OCI-M2 (cell line): ENCODE data around the gene CR1L.
"Not testable (repeated sequence)": the region's sequence is repeated elsewhere in the genome, so short reads cannot be mapped to it uniquely, and the experiment has no call there.

Experiments used
- DNase-seq: peaks from one replicate; lab custom pipeline; 2025; ENCODE audit not compliant: unreplicated experiment; lab: John Stamatoyannopoulos, UW

The CR1L gene

DNA sequence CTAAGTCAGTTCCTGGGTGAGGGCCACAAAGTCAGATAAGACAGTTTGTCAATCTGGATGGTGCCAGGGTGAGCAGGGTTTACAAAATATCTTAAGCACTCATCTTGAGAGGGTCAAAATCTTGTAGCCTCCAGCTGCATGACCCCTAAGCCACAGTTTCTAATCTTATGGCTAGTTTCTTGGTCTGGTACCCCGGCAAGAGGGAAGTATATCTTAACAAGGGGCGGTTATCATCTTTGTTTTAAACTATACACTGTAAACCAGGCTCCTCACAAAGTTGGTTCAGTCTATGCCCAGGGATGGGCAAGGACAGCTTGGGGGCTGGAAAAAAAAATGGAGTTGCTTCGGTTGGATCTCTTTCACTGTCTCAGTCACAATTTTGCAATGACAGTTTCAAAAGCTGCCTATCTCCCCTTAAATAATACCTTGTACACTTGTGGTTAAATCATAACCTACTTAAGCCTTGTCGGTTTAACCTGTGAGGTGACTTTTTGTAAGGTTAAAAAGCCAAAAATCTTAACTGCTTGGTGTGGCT, 99.1 kb downstream of the CR1L start:
- no peak for DNase-seq

GRCh38 chr1:207745285-207745684, 100.4 kb downstream of the CR1L start:
- DNase-seq = no peak

GRCh38 chr1:207745839-207746767, 101.2 kb downstream of the CR1L start:
- DNase-seq = no peak

DNA sequence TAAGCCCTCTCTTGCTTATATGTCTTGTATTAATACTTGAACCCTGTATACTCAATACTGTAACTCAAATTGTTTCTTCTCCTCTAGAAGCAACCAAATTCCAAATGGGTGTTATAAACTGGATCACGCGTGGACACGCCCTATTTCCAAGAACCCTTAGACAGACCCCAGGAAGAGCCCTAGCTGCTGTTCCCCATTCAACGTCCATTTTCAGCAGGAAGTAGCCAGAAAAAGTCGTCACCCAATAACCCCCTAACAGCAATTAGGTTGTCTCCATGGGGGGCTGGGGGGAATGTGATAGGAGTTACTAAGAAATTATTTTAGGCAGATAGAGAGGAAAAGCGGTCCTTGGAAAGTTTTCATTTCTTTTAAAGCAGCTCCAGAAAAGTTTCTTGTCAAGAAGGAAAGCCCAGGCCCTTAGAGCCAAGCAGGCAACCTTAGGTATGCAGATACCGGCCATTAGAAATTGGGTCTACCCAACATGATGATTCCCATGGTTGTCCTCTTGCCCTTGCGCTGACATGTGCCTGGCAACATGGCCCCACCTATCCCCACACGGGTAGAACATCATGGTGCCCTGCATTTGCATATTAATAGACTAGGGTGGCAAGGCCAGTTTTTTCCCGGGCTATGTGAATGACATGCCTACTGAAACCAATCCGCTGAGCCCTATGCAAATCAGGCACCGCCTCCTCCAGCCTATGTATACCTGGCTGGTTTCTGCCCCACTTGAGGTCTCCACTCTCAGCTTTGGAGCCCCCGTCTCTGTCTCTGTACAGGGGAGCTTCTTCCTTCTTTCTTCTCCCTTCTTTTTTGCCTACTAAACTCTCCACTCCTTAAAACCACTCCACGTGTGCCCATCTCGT, 102.9 kb downstream of the CR1L start:
- no peak for DNase-seq

- no peak for DNase-seq
These were observed 104.0 kb downstream of the CR1L start for GRCh38 chr1:207748737-207749528.

GRCh38 chr1:207750631-207751305, 105.8 kb downstream of the CR1L start:
- DNase-seq = no peak

DNA sequence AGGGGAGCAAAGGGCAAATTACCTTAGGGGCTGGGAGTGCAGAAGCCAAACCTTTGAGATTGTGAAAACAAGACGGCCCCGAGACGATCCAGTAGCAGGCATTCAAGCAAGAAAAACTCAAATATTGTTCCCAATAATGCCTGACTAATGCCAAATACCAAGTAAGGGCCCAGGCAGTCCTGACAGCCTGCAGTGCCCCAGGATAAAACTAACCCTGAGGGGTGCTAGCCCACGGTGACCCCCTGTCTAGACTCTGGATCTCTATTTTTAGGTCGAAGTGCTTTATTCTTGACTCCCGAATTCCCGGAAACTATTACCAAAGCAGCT, 106.5 kb downstream of the CR1L start:
- not testable (repeated sequence) for DNase-seq

DNA sequence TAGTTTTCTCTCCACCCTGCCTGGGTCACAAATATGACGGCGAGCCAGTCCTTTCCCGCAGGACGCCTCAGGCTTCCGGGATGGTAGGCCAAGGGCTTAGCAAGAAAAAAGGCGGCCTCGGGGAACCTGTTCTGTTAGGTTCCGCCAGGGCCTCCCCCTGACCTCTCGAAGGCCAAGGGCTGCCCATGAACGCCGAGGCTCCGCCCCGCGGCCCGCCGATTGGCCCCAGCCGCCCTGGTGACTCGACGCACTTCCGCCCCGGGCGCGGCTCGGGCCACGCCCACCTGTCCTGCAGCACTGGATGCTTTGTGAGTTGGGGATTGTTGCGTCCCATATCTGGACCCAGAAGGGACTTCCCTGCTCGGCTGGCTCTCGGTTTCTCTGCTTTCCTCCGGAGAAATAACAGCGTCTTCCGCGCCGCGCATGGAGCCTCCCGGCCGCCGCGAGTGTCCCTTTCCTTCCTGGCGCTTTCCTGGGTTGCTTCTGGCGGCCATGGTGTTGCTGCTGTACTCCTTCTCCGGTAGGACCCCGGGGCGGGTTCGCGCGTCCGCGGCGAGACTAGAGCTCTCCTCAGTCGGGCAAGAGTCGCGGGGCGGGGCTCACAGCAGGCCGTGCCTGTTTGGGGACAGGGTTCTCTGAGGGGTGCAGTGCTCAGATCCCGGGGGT, 107.0 kb downstream of the CR1L start, which contains the start of gene CD46:
CD46 (plus strand) TSS at position 265 of the 666 bp plus-strand sequence; CDS start at position 424, 159 bp downstream.
- peak; percentile 77 for DNase-seq

GRCh38 chr1:207752456-207752998, 107.6 kb downstream of the CR1L start:
- no peak for DNase-seq

- no peak for DNase-seq
These were observed 108.7 kb downstream of the CR1L start for GRCh38 chr1:207753611-207754010.

- DNase-seq = no peak
These were observed 109.1 kb downstream of the CR1L start for GRCh38 chr1:207754011-207754410.

- DNase-seq = no peak
These were observed 110.2 kb downstream of the CR1L start for GRCh38 chr1:207754974-207755700.

DNA sequence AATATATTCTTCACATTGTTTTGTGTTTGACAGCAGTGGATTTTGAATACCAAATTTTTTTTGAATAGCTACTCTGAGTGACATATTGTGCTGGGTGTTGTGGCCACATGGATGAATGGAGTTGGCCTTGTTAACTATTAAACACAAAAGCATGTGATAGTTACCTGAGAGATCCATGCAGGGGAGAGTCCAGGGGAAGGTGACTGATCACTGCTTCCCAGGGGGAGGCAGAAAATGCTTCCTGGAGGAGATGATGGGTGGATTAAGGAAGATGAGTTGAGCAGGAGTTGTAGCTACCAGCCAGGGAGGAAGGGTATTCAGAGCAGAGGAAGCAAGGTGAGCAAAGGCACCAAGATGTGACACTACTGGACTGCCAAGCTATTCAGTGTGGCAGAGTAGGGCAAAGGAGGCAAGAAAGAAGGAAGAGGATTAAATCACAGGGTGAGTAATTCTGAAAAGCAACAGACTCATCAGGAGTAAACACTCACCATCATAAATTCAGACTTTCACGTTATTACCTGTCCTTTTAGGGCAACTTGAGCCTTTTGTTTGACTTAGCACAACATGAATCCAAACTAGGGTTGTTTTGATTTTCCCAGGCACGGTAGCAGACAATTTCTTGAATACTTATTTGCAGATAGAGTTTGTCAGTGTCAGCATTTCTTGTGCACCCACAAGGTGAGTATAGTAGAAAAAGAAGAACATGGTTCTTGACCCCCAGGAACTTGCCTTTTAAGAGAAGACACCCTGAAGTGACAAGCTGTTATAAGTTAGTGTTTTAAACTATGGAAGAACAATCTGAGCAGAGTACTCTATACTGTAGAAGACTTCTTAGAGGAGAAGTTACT, 111.1 kb downstream of the CR1L start:
- DNase-seq = no peak

DNA sequence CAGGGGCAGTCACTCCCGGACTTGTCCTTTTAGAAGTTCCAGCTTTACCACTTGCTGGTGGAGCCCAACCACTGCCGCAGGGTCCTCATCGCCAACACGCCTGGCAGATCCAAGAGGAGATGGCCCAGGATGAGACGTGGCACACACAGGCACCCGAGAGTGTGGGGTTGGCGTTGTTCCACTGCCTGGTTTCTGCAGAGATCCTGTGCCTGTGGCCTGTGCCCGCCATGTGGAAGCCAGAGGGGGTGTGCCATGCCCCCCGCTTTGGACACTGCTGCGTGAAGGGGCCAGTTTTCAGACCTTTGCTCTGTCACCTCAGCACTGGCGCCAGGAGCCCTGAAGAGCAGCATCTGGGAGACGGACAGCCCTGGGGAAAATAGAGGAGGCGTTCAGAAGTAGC, 117.7 kb downstream of the CR1L start:
- DNase-seq = no peak

DNA sequence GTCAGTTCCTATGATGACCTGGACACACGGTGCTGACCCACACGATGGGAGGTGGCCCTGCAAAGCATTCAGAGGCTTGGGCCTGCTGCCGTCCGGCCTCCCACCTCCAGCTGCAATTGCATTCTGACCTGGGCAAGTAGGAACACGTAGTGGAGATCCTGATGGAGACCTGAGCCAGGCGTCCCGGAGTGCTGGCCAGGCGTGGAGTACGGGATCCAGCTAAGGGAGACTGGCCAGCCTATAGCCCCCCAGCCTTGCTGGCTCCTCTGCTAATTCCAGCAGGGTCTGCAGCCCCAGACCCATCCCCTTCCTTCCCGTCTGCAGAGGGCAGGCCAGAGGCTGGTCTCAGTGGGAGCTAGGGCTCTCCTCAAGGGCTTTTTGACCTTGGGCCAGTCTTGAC, 118.2 kb downstream of the CR1L start:
- DNase-seq = no peak

DNA sequence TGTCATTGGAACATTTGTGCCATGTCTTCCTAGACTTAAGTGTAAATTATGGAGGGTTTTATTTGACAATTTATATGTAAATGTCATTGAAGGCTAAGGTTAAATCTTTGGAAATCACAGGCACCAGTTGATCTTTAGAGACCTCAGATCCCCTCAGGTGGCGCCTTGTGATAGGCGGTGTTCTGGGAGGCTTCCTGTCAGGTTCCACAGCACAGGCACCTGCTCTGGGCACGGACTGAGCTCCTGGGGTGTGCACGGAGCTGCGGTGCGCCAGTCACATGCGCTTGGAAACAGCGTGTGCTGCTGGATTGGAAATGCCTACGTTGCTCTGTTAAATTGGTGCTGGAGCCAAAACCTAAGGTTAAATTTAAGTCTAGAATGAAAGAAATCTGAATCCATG, 119.0 kb downstream of the CR1L start:
- no peak for DNase-seq

DNA sequence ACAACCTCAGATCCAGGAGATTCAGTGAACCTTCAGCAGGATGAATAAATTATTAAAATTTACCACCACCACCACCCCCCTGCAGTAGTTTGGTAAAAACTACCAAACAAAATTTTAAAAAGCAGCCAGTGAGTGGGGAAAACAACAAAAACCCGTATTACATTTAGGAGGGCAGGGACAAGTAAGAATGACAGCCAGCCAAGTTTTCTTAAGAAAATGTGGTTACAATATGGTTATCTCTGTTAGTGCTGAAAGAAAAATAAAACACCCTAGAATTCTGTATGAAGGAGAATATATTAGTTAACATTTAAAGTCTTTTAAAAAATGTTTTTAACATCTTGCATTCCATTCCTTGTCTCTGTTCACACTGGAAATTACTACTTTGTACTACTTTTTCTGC, 121.6 kb downstream of the CR1L start:
- DNase-seq = no peak

- not testable (repeated sequence) for DNase-seq
These were observed 125.6 kb downstream of the CR1L start for GRCh38 chr1:207770514-207770913.
